MM.1S (cell line): ENCODE data around the gene LMNTD1.

ENCODE experiments used
- DNase-seq: peaks from one replicate; pipeline ENCODE4 v3.0.0-alpha.2; 2015
- H2AFZ ChIP-seq: fragments of 300-600 bp; sonication (generic); 2 replicates; pipeline ENCODE4 v1.6.0; 2016; ENCODE audit warnings: antibody characterized with exemption, low read length
- H3F3A ChIP-seq: fragments of 300-600 bp; sonication (generic); 2 replicates; pipeline ENCODE4 v1.6.1; 2016; ENCODE audit warnings: mild to moderate bottlenecking, antibody characterized with exemption, low read length, moderate library complexity, mixed read lengths; ENCODE audit not compliant: insufficient read depth
- H3K27ac ChIP-seq: fragments of 300-600 bp; sonication (generic); 2 replicates; pipeline ENCODE4 v1.5.1; 2016; ENCODE audit warnings: mild to moderate bottlenecking, low read length
- H3K27me3 ChIP-seq: fragments of 300-600 bp; sonication (generic); replicated peaks from 2 replicates; pipeline ENCODE4 v1.6.0; 2016; ENCODE audit warnings: low read length; ENCODE audit not compliant: insufficient read depth
- H3K36me3 ChIP-seq: fragments of 300-600 bp; sonication (generic); replicated peaks from 2 replicates; pipeline ENCODE4 v1.6.1; 2016; ENCODE audit warnings: mild to moderate bottlenecking, low read length, mixed read lengths; ENCODE audit not compliant: insufficient read depth
- H3K4me1 ChIP-seq: fragments of 300-600 bp; sonication (generic); 2 replicates; pipeline ENCODE4 v1.6.1; 2016; ENCODE audit warnings: low read length, mixed read lengths
- H3K4me2 ChIP-seq: fragments of 300-600 bp; sonication (generic); 2 replicates; pipeline ENCODE4 v1.6.0; 2016; ENCODE audit warnings: low read depth, low read length
- H3K4me3 ChIP-seq: fragments of 300-600 bp; sonication (generic); 2 replicates; pipeline ENCODE4 v1.5.1; 2016; ENCODE audit warnings: low read length, mixed read lengths
- H3K79me2 ChIP-seq: fragments of 300-600 bp; sonication (generic); 2 replicates; pipeline ENCODE4 v1.6.1; 2016; ENCODE audit warnings: mixed run types, low read length, mixed read lengths
- H3K9ac ChIP-seq: fragments of 300-600 bp; sonication (generic); 2 replicates; pipeline ENCODE4 v1.6.1; 2016; ENCODE audit warnings: low read length, mixed read lengths
- H3K9me2 ChIP-seq: fragments of 300-600 bp; sonication (generic); replicated peaks from 2 replicates; pipeline ENCODE4 v1.6.1; 2016; ENCODE audit warnings: mild to moderate bottlenecking, low read length, mixed read lengths; ENCODE audit not compliant: insufficient read depth
- H3K9me3 ChIP-seq: fragments of 300-600 bp; sonication (generic); replicated peaks from 2 replicates; pipeline ENCODE4 v1.6.1; 2016; ENCODE audit warnings: mild to moderate bottlenecking, low read length, mixed read lengths; ENCODE audit not compliant: insufficient read depth
- H4K20me1 ChIP-seq: fragments of 300-600 bp; sonication (generic); 2 replicates; pipeline ENCODE4 v1.6.1; 2016; ENCODE audit warnings: mild to moderate bottlenecking, low read length, moderate library complexity, mixed read lengths; ENCODE audit not compliant: insufficient read depth
- CTCF ChIP-seq: fragments of 300-600 bp; sonication (generic); IDR thresholded peaks from 2 replicates; pipeline ENCODE4 v1.5.1; 2016; ENCODE audit warnings: antibody characterized with exemption, low read length, mixed read lengths
- EZH2 ChIP-seq: fragments of 300-600 bp; sonication (generic); optimal IDR thresholded peaks from 2 replicates; pipeline ENCODE3; 2017; ENCODE audit warnings: low read depth, mild to moderate bottlenecking, antibody characterized with exemption, low read length, mixed read lengths
- EZH2phosphoT487 ChIP-seq: fragments of 300-600 bp; sonication (generic); IDR thresholded peaks from 2 replicates; pipeline ENCODE4 v1.6.1; 2018; ENCODE audit warnings: antibody characterized with exemption, low read length

Gene LMNTD1

GRCh38 chr12:25504744-25505143 is 48.3 kb downstream of the LMNTD1 start:
- no peaks in the 10 kb centered on the region for H3F3A ChIP-seq
- no peaks in the 10 kb centered on the region for H3K36me3 ChIP-seq
- no peak overlapping the region for H3K4me3 ChIP-seq
- no peaks in the 10 kb centered on the region for H3K9me3 ChIP-seq
- H3K9ac ChIP-seq: no peak overlapping the region
- DNase-seq: no peak
- no peak overlapping the region for H3K27ac ChIP-seq
- H4K20me1 ChIP-seq: no peaks in the 10 kb centered on the region
- no peaks in the 10 kb centered on the region for H3K79me2 ChIP-seq
- TF ChIP-seq CTCF (no peak), EZH2 (no peak), EZH2phosphoT487 (no peak)
- no peaks in the 10 kb centered on the region for H3K27me3 ChIP-seq
- no peak overlapping the region for H3K4me2 ChIP-seq
- H3K4me1 ChIP-seq: no peaks in the 10 kb centered on the region
- H3K9me2 ChIP-seq: no peaks in the 10 kb centered on the region
- H2AFZ ChIP-seq: no peak overlapping the region

GRCh38 chr12:25503666-25504065 is 49.4 kb downstream of the LMNTD1 start:
- no peak overlapping the region for H3K4me2 ChIP-seq
- H3K27ac ChIP-seq: no peak overlapping the region
- no peaks in the 10 kb centered on the region for H3F3A ChIP-seq
- H3K79me2 ChIP-seq: no peaks in the 10 kb centered on the region
- H3K4me1 ChIP-seq: no peaks in the 10 kb centered on the region
- no peak overlapping the region for H2AFZ ChIP-seq
- no peak overlapping the region for H3K4me3 ChIP-seq
- no peaks in the 10 kb centered on the region for H3K9me3 ChIP-seq
- H3K9me2 ChIP-seq: no peaks in the 10 kb centered on the region
- no peaks in the 10 kb centered on the region for H3K36me3 ChIP-seq
- H3K9ac ChIP-seq: no peak overlapping the region
- no peaks in the 10 kb centered on the region for H4K20me1 ChIP-seq
- no peak for TF ChIP-seq EZH2phosphoT487
- no peak for DNase-seq
- H3K27me3 ChIP-seq: no peaks in the 10 kb centered on the region

GRCh38 chr12:25502596-25502995 is 50.5 kb downstream of the LMNTD1 start:
- no peak overlapping the region for H3K27ac ChIP-seq
- H2AFZ ChIP-seq: no peak overlapping the region
- no peaks in the 10 kb centered on the region for H3K79me2 ChIP-seq
- no peaks in the 10 kb centered on the region for H3K36me3 ChIP-seq
- no peaks in the 10 kb centered on the region for H3K4me1 ChIP-seq
- H3K4me3 ChIP-seq: no peak overlapping the region
- no peak for DNase-seq
- no peaks in the 10 kb centered on the region for H4K20me1 ChIP-seq
- H3K4me2 ChIP-seq: no peak overlapping the region
- H3K9ac ChIP-seq: no peak overlapping the region
- TF ChIP-seq CTCF: no peak
- no peak for TF ChIP-seq EZH2phosphoT487
- no peak for TF ChIP-seq EZH2
- no peaks in the 10 kb centered on the region for H3K9me3 ChIP-seq
- no peaks in the 10 kb centered on the region for H3K9me2 ChIP-seq
- no peaks in the 10 kb centered on the region for H3F3A ChIP-seq
- H3K27me3 ChIP-seq: no peaks in the 10 kb centered on the region

GRCh38 chr12:25502118-25502517 is 51.0 kb downstream of the LMNTD1 start:
- Histone ChIP-seq H3F3A (no peaks in the 10 kb centered on the region), H3K36me3 (no peaks in the 10 kb centered on the region), H3K9ac (no peak overlapping the region), H3K79me2 (no peaks in the 10 kb centered on the region), H3K9me2 (no peaks in the 10 kb centered on the region), H3K4me2 (no peak overlapping the region), H3K9me3 (no peaks in the 10 kb centered on the region), H2AFZ (no peak overlapping the region), H3K27ac (no peak overlapping the region), H4K20me1 (no peaks in the 10 kb centered on the region), H3K27me3 (no peaks in the 10 kb centered on the region), H3K4me1 (no peaks in the 10 kb centered on the region), H3K4me3 (no peak overlapping the region)
- DNase-seq: no peak
- no peak for TF ChIP-seq EZH2phosphoT487
- no peak for TF ChIP-seq EZH2
- TF ChIP-seq CTCF: no peak
